ENCODE data around the gene FMNL2. TPM values are rescaled to one million over a fixed set of nuclear protein-coding genes. Genes with fewer than 3 reads are reported as not detected.

Gene FMNL2
- total RNA-seq, 1 experiment from 2014 or later: 33.6 TPM

GRCh38 chr2:152449578-152449977, 114.6 kb downstream of the FMNL2 start:
- ChIA-PET POLR2A (no interaction called here), CTCF (no interaction called here)
- H3K9me3 ChIP-seq (ENCODE audit: control insufficient read depth, insufficient read depth, low read depth, low read length): no peaks in the 10 kb centered on the region
- DNase-seq (ENCODE audit: low read depth, low spot score): no peak
- intact Hi-C loops (cut with micrococcal nuclease; ENCODE audit: unreplicated experiment): no loop called here
- no peak overlapping the region for H3K27ac ChIP-seq (ENCODE audit: low read length)
- in situ Hi-C loops (cut with HindIII; ENCODE audit: low pct_unique_long_range_greater_than_20kb, low sequenced_read_pairs): no loop called here
- no peaks in the 10 kb centered on the region for H3K27me3 ChIP-seq (ENCODE audit: control insufficient read depth, insufficient read depth, low read length)
- no TSS peak for BruUV-seq (replicated peaks)
- no peak overlapping the region for H3K4me3 ChIP-seq (ENCODE audit: low read depth in 2 of 2, low read length in 2 of 2)
- H3K4me1 ChIP-seq (ENCODE audit: control insufficient read depth, insufficient read depth, low read length): peaks cover 7% of the 10 kb centered on the region; the same call in 1 of the 2 replicates
- no peak for ATAC-seq
- TF ChIP-seq SIN3A (IDR thresholded peaks at IDR 0.05; ENCODE audit: borderline replicate concordance, insufficient read depth, low read depth, low read length): no peak
- no peak for TF ChIP-seq REST (IDR thresholded peaks at IDR 0.05; ENCODE audit: insufficient read depth in 1 of 2, low read depth in 2 of 2, low read length in 1 of 2)
- no peak for TF ChIP-seq POLR2AphosphoS5 (IDR thresholded peaks at IDR 0.05; ENCODE audit: low read depth, low read length)
- TF ChIP-seq CTCF (IDR thresholded peaks at IDR 0.05): no peak
- no peak for TF ChIP-seq TCF7L2 (IDR thresholded peaks at IDR 0.05; ENCODE audit: low read depth, low read length)
- no peaks in the 10 kb centered on the region for H3K36me3 ChIP-seq (ENCODE audit: control insufficient read depth, insufficient read depth, low read length)

- DNase-seq (ENCODE audit: low read depth, low spot score): no peak
- Histone ChIP-seq H3K36me3 (ENCODE audit: control insufficient read depth, insufficient read depth, low read length) (no peaks in the 10 kb centered on the region), H3K27me3 (ENCODE audit: control insufficient read depth, insufficient read depth, low read length) (no peaks in the 10 kb centered on the region), H3K4me1 (ENCODE audit: control insufficient read depth, insufficient read depth, low read length) (peaks cover 7% of the 10 kb centered on the region; the same call in 1 of the 2 replicates), H3K9me3 (ENCODE audit: control insufficient read depth, insufficient read depth, low read depth, low read length) (no peaks in the 10 kb centered on the region), H3K27ac (ENCODE audit: low read length) (no peak overlapping the region), H3K4me3 (ENCODE audit: low read depth in 2 of 2, low read length in 2 of 2) (no peak overlapping the region)
- no peak for ATAC-seq
- ChIA-PET CTCF (no interaction called here), POLR2A (no interaction called here)
- in situ Hi-C loops (cut with HindIII; ENCODE audit: low pct_unique_long_range_greater_than_20kb, low sequenced_read_pairs) (no loop called here), intact Hi-C loops (cut with micrococcal nuclease; ENCODE audit: unreplicated experiment) (no loop called here)
- TF ChIP-seq POLR2AphosphoS5 (IDR thresholded peaks at IDR 0.05; ENCODE audit: low read depth, low read length): no peak
- TF ChIP-seq TCF7L2 (IDR thresholded peaks at IDR 0.05; ENCODE audit: low read depth, low read length): no peak
- no peak for TF ChIP-seq REST (IDR thresholded peaks at IDR 0.05; ENCODE audit: insufficient read depth in 1 of 2, low read depth in 2 of 2, low read length in 1 of 2)
- no peak for TF ChIP-seq SIN3A (IDR thresholded peaks at IDR 0.05; ENCODE audit: borderline replicate concordance, insufficient read depth, low read depth, low read length)
- no peak for TF ChIP-seq CTCF (IDR thresholded peaks at IDR 0.05)
- BruUV-seq (replicated peaks): no TSS peak
Measured at GRCh38 chr2:152450176-152450575, 115.2 kb downstream of the FMNL2 start.

All from Panc1 (cell line).